Suprapubic skin (tissue), 3 donors: Measurements from ENCODE around the gene DNAH8.

Source experiments
- POLR2AphosphoS5 ChIP-seq, 3 donors: sonication (generic); formaldehyde crosslinking; IDR thresholded peaks; one replicate each; pipeline ENCODE4 v1.6.1; 2017; ENCODE audit warnings: antibody characterized with exemption in 3 of 3
- TF ChIP-seq, protein P1 (sequence below), 2 donors: fragments of 200-600 bp in 1 of 2; fragments of 450-650 bp in 1 of 2; sonication (generic) in 1 of 2; IDR thresholded peaks; one replicate each; pipeline ENCODE4 v1.5.1; 2016 to 2019; ENCODE audit warnings: antibody characterized with exemption in 2 of 2, mild to moderate bottlenecking in 1 of 2, moderate library complexity in 1 of 2

DNA sequence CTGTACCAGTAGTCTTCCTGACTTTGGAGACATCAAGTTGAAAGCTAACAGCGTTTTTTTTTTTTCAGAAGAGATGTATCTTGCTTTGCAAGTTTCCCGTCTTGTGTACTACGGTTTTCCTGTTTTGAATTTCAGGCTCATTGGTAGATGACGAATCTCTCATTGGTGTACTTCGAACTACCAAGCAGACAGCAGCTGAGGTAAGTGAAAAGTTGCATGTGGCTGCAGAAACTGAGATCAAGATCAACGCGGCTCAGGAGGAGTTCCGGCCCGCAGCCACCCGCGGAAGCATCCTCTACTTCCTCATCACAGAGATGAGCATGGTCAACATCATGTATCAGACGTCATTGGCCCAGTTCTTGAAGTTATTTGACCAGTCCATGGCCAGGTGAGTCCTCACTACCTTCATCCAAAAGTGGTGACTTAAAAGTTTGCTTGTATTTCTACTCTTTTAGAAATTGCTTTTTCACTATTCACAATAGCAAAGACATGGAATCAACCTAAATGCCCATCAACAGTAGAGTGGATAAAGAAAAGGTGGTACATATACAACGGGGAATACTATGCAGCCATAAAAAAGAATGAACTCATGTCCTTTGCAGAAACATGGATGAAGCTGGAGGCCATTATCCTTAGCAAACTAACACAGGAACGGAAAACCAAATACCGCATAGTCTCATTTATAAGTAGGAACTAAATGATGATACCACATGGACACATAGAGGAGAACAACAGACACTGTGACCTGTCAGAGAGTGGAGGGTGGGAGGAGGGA, 222.9 kb downstream of the DNAH8 start:
- TF ChIP-seq, protein P1, sequence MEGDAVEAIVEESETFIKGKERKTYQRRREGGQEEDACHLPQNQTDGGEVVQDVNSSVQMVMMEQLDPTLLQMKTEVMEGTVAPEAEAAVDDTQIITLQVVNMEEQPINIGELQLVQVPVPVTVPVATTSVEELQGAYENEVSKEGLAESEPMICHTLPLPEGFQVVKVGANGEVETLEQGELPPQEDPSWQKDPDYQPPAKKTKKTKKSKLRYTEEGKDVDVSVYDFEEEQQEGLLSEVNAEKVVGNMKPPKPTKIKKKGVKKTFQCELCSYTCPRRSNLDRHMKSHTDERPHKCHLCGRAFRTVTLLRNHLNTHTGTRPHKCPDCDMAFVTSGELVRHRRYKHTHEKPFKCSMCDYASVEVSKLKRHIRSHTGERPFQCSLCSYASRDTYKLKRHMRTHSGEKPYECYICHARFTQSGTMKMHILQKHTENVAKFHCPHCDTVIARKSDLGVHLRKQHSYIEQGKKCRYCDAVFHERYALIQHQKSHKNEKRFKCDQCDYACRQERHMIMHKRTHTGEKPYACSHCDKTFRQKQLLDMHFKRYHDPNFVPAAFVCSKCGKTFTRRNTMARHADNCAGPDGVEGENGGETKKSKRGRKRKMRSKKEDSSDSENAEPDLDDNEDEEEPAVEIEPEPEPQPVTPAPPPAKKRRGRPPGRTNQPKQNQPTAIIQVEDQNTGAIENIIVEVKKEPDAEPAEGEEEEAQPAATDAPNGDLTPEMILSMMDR (IDR thresholded peaks at IDR 0.05), result no peak
- no peak for TF ChIP-seq POLR2AphosphoS5 (IDR thresholded peaks at IDR 0.05)
